ENCODE data around the gene AFG3L2.

The AFG3L2 gene

GRCh38 chr18:12290086-12290485 is 86.9 kb downstream of the AFG3L2 start:
- no peak overlapping the region for H3K27ac ChIP-seq (ENCODE audit: low read depth, low read length)
- no peaks in the 10 kb centered on the region for H3K27me3 ChIP-seq (ENCODE audit: insufficient read depth, low read length)
- H3K4me1 ChIP-seq (ENCODE audit: control insufficient read depth, insufficient read depth, low read length, unreplicated experiment) = peaks cover 11% of the 10 kb centered on the region
- H3K79me2 ChIP-seq (ENCODE audit: control insufficient read depth, insufficient read depth, low read length, unreplicated experiment) = no peaks in the 10 kb centered on the region
- no peak overlapping the region for H2AFZ ChIP-seq (ENCODE audit: low read length, unreplicated experiment)
- no peaks in the 10 kb centered on the region for H3K36me3 ChIP-seq (ENCODE audit: insufficient read depth, low read length)
- no peak overlapping the region for H3K4me3 ChIP-seq (ENCODE audit: low read depth, low read length)

GRCh38 chr18:12288403-12288755 is 88.6 kb downstream of the AFG3L2 start:
- H3K79me2 ChIP-seq (ENCODE audit: control insufficient read depth, insufficient read depth, low read length, unreplicated experiment) = no peaks in the 10 kb centered on the region
- no peaks in the 10 kb centered on the region for H3K27me3 ChIP-seq (ENCODE audit: insufficient read depth, low read length)
- no peaks in the 10 kb centered on the region for H3K36me3 ChIP-seq (ENCODE audit: insufficient read depth, low read length)
- H3K4me1 ChIP-seq (ENCODE audit: control insufficient read depth, insufficient read depth, low read length, unreplicated experiment) = peaks cover 11% of the 10 kb centered on the region
- peak overlapping the region; percentile 90 for H2AFZ ChIP-seq (ENCODE audit: low read length, unreplicated experiment)
- no peak overlapping the region; the same call in 1 of the 2 replicates for H3K27ac ChIP-seq (ENCODE audit: low read depth, low read length)
- peak overlapping the region; percentile 79 for H3K4me3 ChIP-seq (ENCODE audit: low read depth, low read length)

GRCh38 chr18:12287684-12288402 is 89.2 kb downstream of the AFG3L2 start:
- no peaks in the 10 kb centered on the region for H3K27me3 ChIP-seq (ENCODE audit: insufficient read depth, low read length)
- H3K36me3 ChIP-seq (ENCODE audit: insufficient read depth, low read length) = no peaks in the 10 kb centered on the region
- H3K4me3 ChIP-seq (ENCODE audit: low read depth, low read length) = peak overlapping the region; percentile 79
- peaks cover 14% of the 10 kb centered on the region for H3K4me1 ChIP-seq (ENCODE audit: control insufficient read depth, insufficient read depth, low read length, unreplicated experiment)
- H3K79me2 ChIP-seq (ENCODE audit: control insufficient read depth, insufficient read depth, low read length, unreplicated experiment) = no peaks in the 10 kb centered on the region
- peak overlapping the region; percentile 20; the same call in 1 of the 2 replicates for H3K27ac ChIP-seq (ENCODE audit: low read depth, low read length)
- H2AFZ ChIP-seq (ENCODE audit: low read length, unreplicated experiment) = peak overlapping the region; percentile 90

GRCh38 chr18:12287131-12287681 is 89.8 kb downstream of the AFG3L2 start:
- no peaks in the 10 kb centered on the region for H3K79me2 ChIP-seq (ENCODE audit: control insufficient read depth, insufficient read depth, low read length, unreplicated experiment)
- peaks cover 20% of the 10 kb centered on the region for H3K4me1 ChIP-seq (ENCODE audit: control insufficient read depth, insufficient read depth, low read length, unreplicated experiment)
- no peaks in the 10 kb centered on the region for H3K36me3 ChIP-seq (ENCODE audit: insufficient read depth, low read length)
- H3K4me3 ChIP-seq (ENCODE audit: low read depth, low read length) = peak overlapping the region; percentile 79
- H3K27ac ChIP-seq (ENCODE audit: low read depth, low read length) = no peak overlapping the region
- no peaks in the 10 kb centered on the region for H3K27me3 ChIP-seq (ENCODE audit: insufficient read depth, low read length)
- no peak overlapping the region for H2AFZ ChIP-seq (ENCODE audit: low read length, unreplicated experiment)

- no peaks in the 10 kb centered on the region for H3K36me3 ChIP-seq (ENCODE audit: insufficient read depth, low read length)
- no peaks in the 10 kb centered on the region for H3K27me3 ChIP-seq (ENCODE audit: insufficient read depth, low read length)
- H3K4me3 ChIP-seq (ENCODE audit: low read depth, low read length) = no peak overlapping the region
- H2AFZ ChIP-seq (ENCODE audit: low read length, unreplicated experiment) = no peak overlapping the region
- H3K4me1 ChIP-seq (ENCODE audit: control insufficient read depth, insufficient read depth, low read length, unreplicated experiment) = peaks cover 37% of the 10 kb centered on the region
- H3K79me2 ChIP-seq (ENCODE audit: control insufficient read depth, insufficient read depth, low read length, unreplicated experiment) = peaks cover 8% of the 10 kb centered on the region
- H3K27ac ChIP-seq (ENCODE audit: low read depth, low read length) = no peak overlapping the region
Measured at GRCh38 chr18:12283666-12284065, 93.4 kb downstream of the AFG3L2 start.

- no peak overlapping the region for H3K4me3 ChIP-seq (ENCODE audit: low read depth, low read length)
- no peaks in the 10 kb centered on the region for H3K27me3 ChIP-seq (ENCODE audit: insufficient read depth, low read length)
- H3K79me2 ChIP-seq (ENCODE audit: control insufficient read depth, insufficient read depth, low read length, unreplicated experiment) = peaks cover 8% of the 10 kb centered on the region
- H3K4me1 ChIP-seq (ENCODE audit: control insufficient read depth, insufficient read depth, low read length, unreplicated experiment) = peaks cover 37% of the 10 kb centered on the region
- H2AFZ ChIP-seq (ENCODE audit: low read length, unreplicated experiment) = no peak overlapping the region
- no peaks in the 10 kb centered on the region for H3K36me3 ChIP-seq (ENCODE audit: insufficient read depth, low read length)
- peak overlapping the region; percentile 87; the same call in 1 of the 2 replicates for H3K27ac ChIP-seq (ENCODE audit: low read depth, low read length)
Measured at GRCh38 chr18:12283256-12283655, 93.8 kb downstream of the AFG3L2 start.

- no peak overlapping the region for H2AFZ ChIP-seq (ENCODE audit: low read length, unreplicated experiment)
- peaks cover 43% of the 10 kb centered on the region for H3K4me1 ChIP-seq (ENCODE audit: control insufficient read depth, insufficient read depth, low read length, unreplicated experiment)
- H3K36me3 ChIP-seq (ENCODE audit: insufficient read depth, low read length) = no peaks in the 10 kb centered on the region
- H3K4me3 ChIP-seq (ENCODE audit: low read depth, low read length) = peak overlapping the region; percentile 34
- no peaks in the 10 kb centered on the region for H3K27me3 ChIP-seq (ENCODE audit: insufficient read depth, low read length)
- peaks cover 8% of the 10 kb centered on the region for H3K79me2 ChIP-seq (ENCODE audit: control insufficient read depth, insufficient read depth, low read length, unreplicated experiment)
- H3K27ac ChIP-seq (ENCODE audit: low read depth, low read length) = peak overlapping the region; percentile 87
Measured at GRCh38 chr18:12282442-12283039, 94.5 kb downstream of the AFG3L2 start.

- Histone ChIP-seq H3K4me1 (ENCODE audit: control insufficient read depth, insufficient read depth, low read length, unreplicated experiment) (peaks cover 43% of the 10 kb centered on the region), H3K27ac (ENCODE audit: low read depth, low read length) (peak overlapping the region; percentile 87), H3K36me3 (ENCODE audit: insufficient read depth, low read length) (no peaks in the 10 kb centered on the region), H3K4me3 (ENCODE audit: low read depth, low read length) (peak overlapping the region; percentile 34; the same call in 1 of the 2 replicates), H3K79me2 (ENCODE audit: control insufficient read depth, insufficient read depth, low read length, unreplicated experiment) (peaks cover 8% of the 10 kb centered on the region), H2AFZ (ENCODE audit: low read length, unreplicated experiment) (no peak overlapping the region), H3K27me3 (ENCODE audit: insufficient read depth, low read length) (no peaks in the 10 kb centered on the region)
Measured at GRCh38 chr18:12281861-12282260, 95.2 kb downstream of the AFG3L2 start.

- no peaks in the 10 kb centered on the region for H3K36me3 ChIP-seq (ENCODE audit: insufficient read depth, low read length)
- peak overlapping the region; percentile 89 for H3K27ac ChIP-seq (ENCODE audit: low read depth, low read length)
Measured at GRCh38 chr18:12279781-12280531, 97.1 kb downstream of the AFG3L2 start.

More at GRCh38 chr18:12279781-12280531, 97.1 kb downstream of the AFG3L2 start:
- Histone ChIP-seq H2AFZ (ENCODE audit: low read length, unreplicated experiment) (no peak overlapping the region), H3K4me1 (ENCODE audit: control insufficient read depth, insufficient read depth, low read length, unreplicated experiment) (peaks cover 43% of the 10 kb centered on the region), H3K4me3 (ENCODE audit: low read depth, low read length) (peak overlapping the region; percentile 69), H3K79me2 (ENCODE audit: control insufficient read depth, insufficient read depth, low read length, unreplicated experiment) (peaks cover 8% of the 10 kb centered on the region), H3K27me3 (ENCODE audit: insufficient read depth, low read length) (no peaks in the 10 kb centered on the region)

All from ACC112 (cell line).